Coronary artery (tissue), 2 donors: ENCODE results near the gene TYMS.
A peak's percentile ranks its signal among the peaks of the same experiment; 100 is the strongest.

Source experiments
- DNase-seq: peaks from one replicate; pipeline ENCODE4 v3.0.0-alpha.2; 2017; ENCODE audit warnings: low spot score
- H3K27ac ChIP-seq, 2 donors: fragments of 200-600 bp; sonication (generic); one replicate each; pipeline ENCODE4 v1.5.1; 2016 to 2019
- H3K4me3 ChIP-seq: fragments of 200-600 bp; sonication (generic); 2 replicates; pipeline ENCODE4 v1.5.1; 2016; ENCODE audit warnings: mild to moderate bottlenecking, moderate library complexity
- TF ChIP-seq, protein P1 (sequence below): fragments of 200-600 bp; sonication (generic); IDR thresholded peaks from one replicate; pipeline ENCODE4 v1.5.1; 2019; ENCODE audit warnings: antibody characterized with exemption

Gene TYMS

GRCh38 chr18:713135-713490 is 55.7 kb downstream of the TYMS start:
- no peak for DNase-seq
- TF ChIP-seq, protein P1, sequence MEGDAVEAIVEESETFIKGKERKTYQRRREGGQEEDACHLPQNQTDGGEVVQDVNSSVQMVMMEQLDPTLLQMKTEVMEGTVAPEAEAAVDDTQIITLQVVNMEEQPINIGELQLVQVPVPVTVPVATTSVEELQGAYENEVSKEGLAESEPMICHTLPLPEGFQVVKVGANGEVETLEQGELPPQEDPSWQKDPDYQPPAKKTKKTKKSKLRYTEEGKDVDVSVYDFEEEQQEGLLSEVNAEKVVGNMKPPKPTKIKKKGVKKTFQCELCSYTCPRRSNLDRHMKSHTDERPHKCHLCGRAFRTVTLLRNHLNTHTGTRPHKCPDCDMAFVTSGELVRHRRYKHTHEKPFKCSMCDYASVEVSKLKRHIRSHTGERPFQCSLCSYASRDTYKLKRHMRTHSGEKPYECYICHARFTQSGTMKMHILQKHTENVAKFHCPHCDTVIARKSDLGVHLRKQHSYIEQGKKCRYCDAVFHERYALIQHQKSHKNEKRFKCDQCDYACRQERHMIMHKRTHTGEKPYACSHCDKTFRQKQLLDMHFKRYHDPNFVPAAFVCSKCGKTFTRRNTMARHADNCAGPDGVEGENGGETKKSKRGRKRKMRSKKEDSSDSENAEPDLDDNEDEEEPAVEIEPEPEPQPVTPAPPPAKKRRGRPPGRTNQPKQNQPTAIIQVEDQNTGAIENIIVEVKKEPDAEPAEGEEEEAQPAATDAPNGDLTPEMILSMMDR: no peak
- H3K4me3 ChIP-seq: peak overlapping the region; percentile 84
- H3K27ac ChIP-seq: peak overlapping the region; percentile 75 to 85

GRCh38 chr18:715626-716025 is 58.2 kb downstream of the TYMS start:
- TF ChIP-seq, protein P1: no peak
- no peak for DNase-seq
- no peak overlapping the region for H3K4me3 ChIP-seq
- no peak overlapping the region for H3K27ac ChIP-seq

DNA sequence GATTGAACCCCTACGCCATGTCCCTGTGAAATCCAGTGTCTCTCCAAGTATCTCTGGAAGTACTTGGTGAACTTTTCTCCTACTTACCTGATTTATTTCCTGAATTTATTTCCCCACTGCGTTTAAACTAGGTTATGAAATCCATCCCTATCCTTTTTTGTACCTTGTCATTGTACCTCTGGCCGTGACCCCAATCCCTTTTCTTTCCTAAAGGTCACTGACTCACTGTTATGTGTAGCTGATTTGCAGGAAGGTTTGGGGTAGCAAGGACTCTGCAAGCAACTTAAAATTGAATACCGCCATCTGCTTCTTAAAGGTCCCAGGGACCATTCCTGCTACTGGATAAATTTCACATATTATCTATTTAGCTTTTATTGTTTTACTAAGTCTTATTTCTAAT is 59.5 kb downstream of the TYMS start:
- Histone ChIP-seq H3K4me3 (no peak overlapping the region), H3K27ac (no peak overlapping the region)
- DNase-seq: no peak
- TF ChIP-seq, protein P1: no peak
